GM12872 (cell line): ENCODE results near the gene OSGEP.

ENCODE experiments used
- TF ChIP-seq, protein P1 (sequence below): IDR thresholded peaks from 3 replicates; pipeline ENCODE4 v1.5.1; 2011; ENCODE audit warnings: low read depth, mild to moderate bottlenecking, low read length, moderate library complexity; ENCODE audit not compliant: insufficient read depth

The OSGEP gene

GRCh38 chr14:20455355-20456300 is 1.0 kb upstream of the OSGEP start:
- TF ChIP-seq, protein P1, sequence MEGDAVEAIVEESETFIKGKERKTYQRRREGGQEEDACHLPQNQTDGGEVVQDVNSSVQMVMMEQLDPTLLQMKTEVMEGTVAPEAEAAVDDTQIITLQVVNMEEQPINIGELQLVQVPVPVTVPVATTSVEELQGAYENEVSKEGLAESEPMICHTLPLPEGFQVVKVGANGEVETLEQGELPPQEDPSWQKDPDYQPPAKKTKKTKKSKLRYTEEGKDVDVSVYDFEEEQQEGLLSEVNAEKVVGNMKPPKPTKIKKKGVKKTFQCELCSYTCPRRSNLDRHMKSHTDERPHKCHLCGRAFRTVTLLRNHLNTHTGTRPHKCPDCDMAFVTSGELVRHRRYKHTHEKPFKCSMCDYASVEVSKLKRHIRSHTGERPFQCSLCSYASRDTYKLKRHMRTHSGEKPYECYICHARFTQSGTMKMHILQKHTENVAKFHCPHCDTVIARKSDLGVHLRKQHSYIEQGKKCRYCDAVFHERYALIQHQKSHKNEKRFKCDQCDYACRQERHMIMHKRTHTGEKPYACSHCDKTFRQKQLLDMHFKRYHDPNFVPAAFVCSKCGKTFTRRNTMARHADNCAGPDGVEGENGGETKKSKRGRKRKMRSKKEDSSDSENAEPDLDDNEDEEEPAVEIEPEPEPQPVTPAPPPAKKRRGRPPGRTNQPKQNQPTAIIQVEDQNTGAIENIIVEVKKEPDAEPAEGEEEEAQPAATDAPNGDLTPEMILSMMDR, result no peak

GRCh38 chr14:20446889-20447288 is 7.7 kb downstream of the OSGEP start:
- TF ChIP-seq, protein P1, result no peak

DNA sequence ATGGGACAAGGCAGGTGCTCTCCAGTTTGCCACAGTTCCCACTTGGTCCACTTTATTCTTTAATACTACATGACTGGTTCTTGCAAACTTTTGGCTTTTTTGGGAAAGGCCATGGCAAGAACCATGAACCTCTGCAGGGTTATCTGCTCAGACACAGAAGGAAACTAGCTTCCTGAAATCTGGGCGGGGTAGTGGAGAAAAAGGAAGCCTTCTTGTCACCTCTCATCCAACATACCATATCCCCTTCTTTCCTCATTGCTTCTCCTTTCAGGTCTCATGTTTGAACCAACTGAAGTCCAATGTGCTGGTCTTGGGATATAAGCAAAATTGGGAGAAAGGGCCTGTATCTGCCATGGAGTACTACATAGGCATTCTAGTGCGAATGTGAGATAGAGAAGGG is 13.2 kb downstream of the OSGEP start:
- TF ChIP-seq, protein P1, result no peak

GRCh38 chr14:20440882-20441281 is 13.7 kb downstream of the OSGEP start:
- TF ChIP-seq, protein P1, result no peak

DNA sequence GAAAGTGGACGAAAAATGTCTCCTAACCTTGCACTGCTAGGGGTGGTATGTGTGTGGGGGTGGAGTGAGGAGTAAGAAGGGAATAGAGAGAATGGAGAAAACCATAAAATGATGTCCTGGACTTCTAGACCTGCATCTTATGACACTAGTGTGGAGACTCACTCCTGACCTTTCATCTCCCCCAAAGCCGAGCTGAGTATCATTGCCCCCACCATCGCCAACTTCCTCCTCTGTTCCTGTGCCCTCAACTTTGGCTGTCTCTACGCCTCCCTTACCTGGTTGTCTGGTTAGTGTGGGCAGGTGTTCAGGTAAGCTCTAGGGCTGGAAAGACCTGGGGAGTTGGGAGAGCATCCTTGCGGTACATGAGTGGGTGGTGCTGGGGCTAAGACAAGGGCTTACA is 14.1 kb downstream of the OSGEP start:
- TF ChIP-seq, protein P1, result no peak

DNA sequence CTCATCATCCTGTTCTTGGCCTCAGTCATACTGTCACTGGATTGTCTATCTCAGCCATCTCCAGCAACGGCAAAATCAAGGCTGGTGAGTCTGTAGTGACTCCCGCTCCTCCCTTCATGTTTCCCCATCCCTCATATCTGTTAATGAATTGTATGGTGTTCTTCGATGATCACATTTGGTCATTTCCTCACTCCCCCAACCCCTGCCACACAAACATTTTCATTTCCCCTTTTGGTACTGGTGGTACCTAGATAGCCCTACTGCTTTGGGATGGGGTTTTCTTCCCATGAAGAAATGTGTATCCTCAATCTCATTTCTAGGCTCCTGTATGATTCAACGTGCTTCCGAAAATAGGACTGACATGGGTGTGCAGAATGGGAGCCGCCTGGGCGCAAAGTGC is 15.9 kb downstream of the OSGEP start:
- TF ChIP-seq, protein P1, result no peak

DNA sequence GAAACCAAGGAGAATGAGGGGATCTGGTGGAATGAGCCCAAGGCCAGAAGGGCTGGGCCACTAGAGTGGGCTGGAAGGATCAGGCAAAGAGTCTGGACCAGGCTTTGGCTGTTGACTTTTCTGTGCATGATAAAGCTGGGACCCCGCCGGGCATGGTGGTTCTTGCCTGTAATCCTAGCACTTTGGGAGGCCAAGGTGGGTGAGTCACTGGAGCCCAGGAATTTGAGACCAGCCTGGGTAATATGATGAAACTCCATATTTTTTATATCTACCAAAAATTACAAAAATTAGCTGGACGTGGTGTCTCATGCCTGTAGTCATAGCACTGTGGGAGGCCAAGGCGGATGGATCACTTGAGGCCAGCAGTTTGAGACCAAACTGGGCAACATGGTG is 18.3 kb downstream of the OSGEP start:
- TF ChIP-seq, protein P1, result no peak
